Measurements from ENCODE around the gene GUCD1. TPM values are rescaled to one million over a fixed set of nuclear protein-coding genes. Genes with fewer than 3 reads are reported as not detected.

The GUCD1 gene
- total and polyA plus RNA-seq, 2 of the 13 experiments (the other 11 are each of a cell fraction or from before 2014, with no cell fraction given) = 128 to 245 TPM

DNA sequence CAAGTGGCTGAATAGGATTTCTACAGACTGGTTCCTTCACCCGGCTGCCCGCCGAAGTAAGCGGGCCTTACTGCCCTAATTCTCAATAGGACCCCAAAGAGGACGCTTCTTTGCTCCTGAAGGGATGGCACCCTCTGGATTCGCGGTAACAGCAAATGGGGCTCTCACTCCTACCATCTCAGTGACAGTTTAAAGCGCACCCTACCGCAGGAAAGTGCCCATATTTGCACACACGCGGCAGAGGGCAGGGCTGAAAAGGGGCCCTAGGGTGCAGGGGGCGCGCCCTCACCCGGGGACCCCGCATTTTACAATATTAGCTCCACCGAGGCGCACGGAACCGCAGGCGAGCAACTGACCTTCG lies 60.8 kb downstream of the GUCD1 start (continued):
- TF ChIP-seq PHF8 (CRISPR knock-in tag; IDR thresholded peaks at IDR 0.05) (peak; percentile 45; the same call in 1 of the 2 replicates), NR0B2 (CRISPR knock-in tag; IDR thresholded peaks at IDR 0.05) (peak; percentile 41; the same call in 1 of the 2 replicates), E2F1 (CRISPR knock-in tag; IDR thresholded peaks at IDR 0.05) (no peak), RERE (CRISPR knock-in tag; IDR thresholded peaks at IDR 0.05; ENCODE audit: low read depth) (no peak), ATF5 (CRISPR knock-in tag; IDR thresholded peaks at IDR 0.05; ENCODE audit: low read depth) (no peak), CAMTA2 (CRISPR knock-in tag; IDR thresholded peaks at IDR 0.05; ENCODE audit: borderline replicate concordance) (no peak), TMF1 (CRISPR knock-in tag; IDR thresholded peaks at IDR 0.05; ENCODE audit: low read depth) (no peak), PTBP1 (IDR thresholded peaks at IDR 0.05; ENCODE audit: low read depth, low read length, poor library complexity, severe bottlenecking) (peak; percentile 27), SRF (IDR thresholded peaks at IDR 0.05; ENCODE audit: low read depth, low read length) (peak; percentile 84; the same call in 1 of the 2 replicates), HNF4A (CRISPR knock-in tag; IDR thresholded peaks at IDR 0.05) (no peak)
- TF ChIP-seq, protein P1, sequence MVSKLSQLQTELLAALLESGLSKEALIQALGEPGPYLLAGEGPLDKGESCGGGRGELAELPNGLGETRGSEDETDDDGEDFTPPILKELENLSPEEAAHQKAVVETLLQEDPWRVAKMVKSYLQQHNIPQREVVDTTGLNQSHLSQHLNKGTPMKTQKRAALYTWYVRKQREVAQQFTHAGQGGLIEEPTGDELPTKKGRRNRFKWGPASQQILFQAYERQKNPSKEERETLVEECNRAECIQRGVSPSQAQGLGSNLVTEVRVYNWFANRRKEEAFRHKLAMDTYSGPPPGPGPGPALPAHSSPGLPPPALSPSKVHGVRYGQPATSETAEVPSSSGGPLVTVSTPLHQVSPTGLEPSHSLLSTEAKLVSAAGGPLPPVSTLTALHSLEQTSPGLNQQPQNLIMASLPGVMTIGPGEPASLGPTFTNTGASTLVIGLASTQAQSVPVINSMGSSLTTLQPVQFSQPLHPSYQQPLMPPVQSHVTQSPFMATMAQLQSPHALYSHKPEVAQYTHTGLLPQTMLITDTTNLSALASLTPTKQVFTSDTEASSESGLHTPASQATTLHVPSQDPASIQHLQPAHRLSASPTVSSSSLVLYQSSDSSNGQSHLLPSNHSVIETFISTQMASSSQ (IDR thresholded peaks at IDR 0.05; ENCODE audit: low read depth) = no peak
- TF ChIP-seq, protein P1 (CRISPR knock-in tag; IDR thresholded peaks at IDR 0.05; ENCODE audit: borderline replicate concordance) = no peak
- TF ChIP-seq, protein P2, sequence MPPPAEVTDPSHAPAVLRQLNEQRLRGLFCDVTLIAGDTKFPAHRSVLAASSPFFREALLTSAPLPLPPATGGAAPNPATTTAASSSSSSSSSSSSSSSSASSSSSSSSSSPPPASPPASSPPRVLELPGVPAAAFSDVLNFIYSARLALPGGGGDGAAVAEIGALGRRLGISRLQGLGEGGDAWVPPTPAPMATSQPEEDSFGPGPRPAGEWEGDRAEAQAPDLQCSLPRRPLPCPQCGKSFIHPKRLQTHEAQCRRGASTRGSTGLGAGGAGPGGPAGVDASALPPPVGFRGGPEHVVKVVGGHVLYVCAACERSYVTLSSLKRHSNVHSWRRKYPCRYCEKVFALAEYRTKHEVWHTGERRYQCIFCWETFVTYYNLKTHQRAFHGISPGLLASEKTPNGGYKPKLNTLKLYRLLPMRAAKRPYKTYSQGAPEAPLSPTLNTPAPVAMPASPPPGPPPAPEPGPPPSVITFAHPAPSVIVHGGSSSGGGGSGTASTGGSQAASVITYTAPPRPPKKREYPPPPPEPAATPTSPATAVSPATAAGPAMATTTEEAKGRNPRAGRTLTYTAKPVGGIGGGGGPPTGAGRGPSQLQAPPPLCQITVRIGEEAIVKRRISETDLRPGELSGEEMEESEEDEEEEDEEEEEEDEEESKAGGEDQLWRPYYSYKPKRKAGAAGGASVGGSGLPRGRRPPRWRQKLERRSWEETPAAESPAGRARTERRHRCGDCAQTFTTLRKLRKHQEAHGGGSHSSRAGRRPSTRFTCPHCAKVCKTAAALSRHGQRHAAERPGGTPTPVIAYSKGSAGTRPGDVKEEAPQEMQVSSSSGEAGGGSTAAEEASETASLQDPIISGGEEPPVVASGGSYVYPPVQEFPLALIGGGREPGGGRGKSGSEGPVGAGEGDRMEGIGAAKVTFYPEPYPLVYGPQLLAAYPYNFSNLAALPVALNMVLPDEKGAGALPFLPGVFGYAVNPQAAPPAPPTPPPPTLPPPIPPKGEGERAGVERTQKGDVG (CRISPR knock-in tag; IDR thresholded peaks at IDR 0.05; ENCODE audit: borderline replicate concordance) = no peak
